Gastroesophageal sphincter (tissue), 3 donors: ENCODE results near the gene RRP15.

ENCODE experiments used
- CTCF ChIP-seq, 4 experiments: fragments of 200-600 bp in 2 of 4; fragments of 450-650 bp in 2 of 4; sonication (generic) in 1 of 4; IDR thresholded peaks; one replicate each; pipeline ENCODE4 v1.5.1; 2017 to 2019; ENCODE audit warnings: antibody characterized with exemption in 4 of 4, mild to moderate bottlenecking in 2 of 4, moderate library complexity in 2 of 4
- EP300 ChIP-seq: sonication (generic); formaldehyde crosslinking; IDR thresholded peaks from one replicate; pipeline ENCODE4 v1.6.1; 2017; ENCODE audit warnings: antibody characterized with exemption, mild to moderate bottlenecking
- POLR2AphosphoS5 ChIP-seq: sonication (generic); formaldehyde crosslinking; IDR thresholded peaks from one replicate; pipeline ENCODE4 v1.6.1; 2017; ENCODE audit warnings: antibody characterized with exemption

DNA sequence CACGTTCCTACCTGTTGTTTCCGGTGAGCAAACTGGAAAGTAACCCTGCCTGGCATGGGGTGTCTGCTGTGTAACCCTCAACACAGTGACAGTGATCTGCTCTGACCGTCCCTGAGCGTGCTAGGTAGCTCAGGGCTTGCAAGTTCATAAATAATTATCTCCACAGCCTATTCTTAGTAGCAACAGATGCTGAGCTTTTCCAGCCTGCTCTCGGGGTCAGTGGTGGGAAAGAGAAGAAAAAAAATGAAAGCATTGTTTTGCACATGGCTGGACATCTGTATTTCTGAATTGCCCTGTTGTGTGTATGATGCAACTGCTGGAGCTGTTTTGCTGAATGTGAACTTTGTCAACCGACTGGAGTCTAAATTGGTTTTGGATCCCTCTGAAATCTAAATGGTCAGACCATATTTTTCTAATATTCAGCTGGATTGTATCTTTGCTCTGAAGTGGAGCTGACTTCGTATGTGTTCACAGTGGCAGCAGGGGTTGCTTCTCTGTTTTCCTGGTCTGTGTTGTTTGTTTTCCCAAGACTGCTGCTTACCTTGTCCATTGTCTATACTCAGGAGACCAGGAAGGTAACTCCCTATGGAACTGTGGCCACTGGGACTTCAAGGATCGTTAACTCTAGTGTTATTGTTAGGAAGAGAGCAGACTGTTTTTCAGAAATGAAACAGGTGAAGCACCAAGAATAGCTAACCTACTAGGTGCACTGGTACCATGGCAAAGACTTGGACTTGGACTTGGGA is 87.0 kb downstream of the RRP15 start:
- no peak for TF ChIP-seq CTCF (IDR thresholded peaks at IDR 0.05)
- no peak for TF ChIP-seq EP300
- TF ChIP-seq POLR2AphosphoS5, result no peak
